Measurements from ENCODE around the gene LRRC2. TPM values are rescaled to one million over a fixed set of nuclear protein-coding genes. Genes with fewer than 3 reads are reported as not detected.
"Not testable (repeated sequence)": the region's sequence is repeated elsewhere in the genome, so short reads cannot be mapped to it uniquely, and the experiment has no call there.

The LRRC2 gene
- total and polyA plus RNA-seq, 4 donors: 0.09 to 3.1 (median 0.73) TPM

GRCh38 chr3:46497556-46498265, 68.4 kb downstream of the LRRC2 start, which contains the start of gene RTP3:
RTP3 (plus strand) TSS chr3:46497976; CDS start chr3:46498063, 87 bp downstream.
- no peak for DNase-seq

GRCh38 chr3:46496746-46497555, 69.2 kb downstream of the LRRC2 start:
- DNase-seq (peak in 1 of 3 donors; percentile 37), ATAC-seq (ENCODE audit: insufficient read depth, low FRiP score) (no peak)
- H3K4me3 ChIP-seq: no peak overlapping the region
- H3K36me3 ChIP-seq (ENCODE audit: control insufficient read depth in 4 of 4, insufficient read depth in 4 of 4, low read length in 4 of 4): no peaks in the 10 kb centered on the region
- 63 to 72% methylated on average over 9 of the region's 9 CpGs for WGBS, 2 donors
- no peak overlapping the region for H3K27ac ChIP-seq (ENCODE audit: low read depth in 1 of 2, low read length in 1 of 2)
- no peaks in the 10 kb centered on the region for H3K9me3 ChIP-seq (ENCODE audit: control insufficient read depth in 4 of 4, insufficient read depth in 3 of 4, low read length in 3 of 4)
- TF ChIP-seq CTCF (IDR thresholded peaks at IDR 0.05; ENCODE audit: control extremely low read depth, extremely low read depth): peak; percentile 8
- no peak overlapping the region for H3K9ac ChIP-seq (ENCODE audit: insufficient read depth in 1 of 2, low read length in 2 of 2)
- H3K27me3 ChIP-seq (ENCODE audit: control insufficient read depth in 3 of 3, insufficient read depth in 3 of 3, low read length in 2 of 3): no peaks in the 10 kb centered on the region
- peaks cover 0 to 5% (median 0%) of the 10 kb centered on the region in 5 donors for H3K4me1 ChIP-seq (ENCODE audit: control insufficient read depth in 5 of 5, insufficient read depth in 5 of 5, low read length in 5 of 5)

More at GRCh38 chr3:46497556-46498265, 68.4 kb downstream of the LRRC2 start, which contains the start of gene RTP3:
- WGBS, 2 donors: 78 to 89% methylated on average over 9 of the region's 9 CpGs
- Histone ChIP-seq H3K36me3 (ENCODE audit: control insufficient read depth in 4 of 4, insufficient read depth in 4 of 4, low read length in 4 of 4) (no peaks in the 10 kb centered on the region), H3K9me3 (ENCODE audit: control insufficient read depth in 4 of 4, insufficient read depth in 3 of 4, low read length in 3 of 4) (no peaks in the 10 kb centered on the region), H3K4me3 (no peak within 1 kb of the TSS), H3K4me1 (ENCODE audit: control insufficient read depth in 5 of 5, insufficient read depth in 5 of 5, low read length in 5 of 5) (peaks cover 0 to 5% (median 0%) of the 10 kb centered on the region in 5 donors), H3K9ac (ENCODE audit: insufficient read depth in 1 of 2, low read length in 2 of 2) (no peak within 1 kb of the TSS), H3K27ac (ENCODE audit: low read depth in 1 of 2, low read length in 1 of 2) (no peak within 1 kb of the TSS), H3K27me3 (ENCODE audit: control insufficient read depth in 3 of 3, insufficient read depth in 3 of 3, low read length in 2 of 3) (no peaks in the 10 kb centered on the region)
- no peak for TF ChIP-seq CTCF (IDR thresholded peaks at IDR 0.05; ENCODE audit: control extremely low read depth, extremely low read depth)
- ATAC-seq (ENCODE audit: insufficient read depth, low FRiP score): no peak

- no peaks in the 10 kb centered on the region for H3K9me3 ChIP-seq (ENCODE audit: control insufficient read depth in 4 of 4, insufficient read depth in 3 of 4, low read length in 3 of 4)
- H3K9ac ChIP-seq (ENCODE audit: insufficient read depth in 1 of 2, low read length in 2 of 2): no peak overlapping the region
- WGBS, 2 donors: 88 to 90% methylated on average over 5 of the region's 5 CpGs
- no peak for ATAC-seq (ENCODE audit: insufficient read depth, low FRiP score)
- H3K4me1 ChIP-seq (ENCODE audit: control insufficient read depth in 5 of 5, insufficient read depth in 5 of 5, low read length in 5 of 5): peaks cover 0 to 5% (median 0%) of the 10 kb centered on the region in 5 donors
- no peak for TF ChIP-seq CTCF (IDR thresholded peaks at IDR 0.05; ENCODE audit: control extremely low read depth, extremely low read depth)
- no peaks in the 10 kb centered on the region for H3K27me3 ChIP-seq (ENCODE audit: control insufficient read depth in 3 of 3, insufficient read depth in 3 of 3, low read length in 2 of 3)
- H3K4me3 ChIP-seq: no peak overlapping the region
- H3K27ac ChIP-seq (ENCODE audit: low read depth in 1 of 2, low read length in 1 of 2): no peak overlapping the region
- no peak for DNase-seq
- H3K36me3 ChIP-seq (ENCODE audit: control insufficient read depth in 4 of 4, insufficient read depth in 4 of 4, low read length in 4 of 4): no peaks in the 10 kb centered on the region
These were observed 70.1 kb downstream of the LRRC2 start for GRCh38 chr3:46495901-46496456.

GRCh38 chr3:46494491-46494890, 71.6 kb downstream of the LRRC2 start:
- WGBS, 2 donors: 95 to 100% methylated on average over 9 to 30 of the region's 33 CpGs

More at GRCh38 chr3:46494491-46494890, 71.6 kb downstream of the LRRC2 start:
- H3K27ac ChIP-seq (ENCODE audit: low read depth in 1 of 2, low read length in 1 of 2); H3K27me3 ChIP-seq (ENCODE audit: control insufficient read depth in 3 of 3, insufficient read depth in 3 of 3, low read length in 2 of 3); H3K9me3 ChIP-seq (ENCODE audit: control insufficient read depth in 4 of 4, insufficient read depth in 3 of 4, low read length in 3 of 4); H3K4me3 ChIP-seq; H3K9ac ChIP-seq (ENCODE audit: insufficient read depth in 1 of 2, low read length in 2 of 2); H3K4me1 ChIP-seq (ENCODE audit: control insufficient read depth in 5 of 5, insufficient read depth in 5 of 5, low read length in 5 of 5); H3K36me3 ChIP-seq (ENCODE audit: control insufficient read depth in 4 of 4, insufficient read depth in 4 of 4, low read length in 4 of 4); DNase-seq; ATAC-seq (ENCODE audit: insufficient read depth, low FRiP score): not testable (repeated sequence)

Data from lung (tissue), 12 donors.